H1 (cell line): ENCODE results near the gene ALDOC. TPM values are rescaled to one million over a fixed set of nuclear protein-coding genes. Genes with fewer than 3 reads are reported as not detected.

ENCODE experiments used
- CTCF ChIA-PET: fragments of 300-600 bp; sonication (Branson Sonifier 250); formaldehyde crosslinking; loops from one replicate; lab custom pipeline; 2021; ENCODE audit not compliant: partially characterized antibody; lab: Charles Lee
- POLR2A ChIA-PET: fragments of 300-600 bp; sonication (Branson Sonifier 250); formaldehyde crosslinking; loops from one replicate; lab custom pipeline; 2021; ENCODE audit warnings: inconsistent platforms; ENCODE audit not compliant: partially characterized antibody; lab: Charles Lee
- DNase-seq, 2 experiments: peaks; one replicate each; pipeline versions ENCODE4 v3.0.0 to v3.0.0-alpha.2; 2010 to 2022; ENCODE audit warnings: low spot score in 2 of 2, low read depth in 1 of 2, mixed read lengths in 1 of 2
- FAIRE-seq: peaks from 2 replicates; lab custom pipeline; 2011; peaks lifted over from hg19 to GRCh38; lab: Jason Lieb, UNC
- H2AFZ ChIP-seq: 2 replicates; pipeline ENCODE4 v1.8.1; 2012; ENCODE audit warnings: low read length, inconsistent platforms
- H2AK5ac ChIP-seq: 2 replicates; pipeline ENCODE4 v1.6.1; 2013; ENCODE audit warnings: low read depth, low read length
- H2BK120ac ChIP-seq: replicated peaks from 2 replicates; pipeline ENCODE3; 2013; ENCODE audit warnings: low read depth, low read length, inconsistent platforms
- H2BK12ac ChIP-seq: 2 replicates; pipeline ENCODE4 v1.6.1; 2013; ENCODE audit warnings: low read depth, low read length
- H2BK15ac ChIP-seq: 2 replicates; pipeline ENCODE4 v1.6.1; 2013; ENCODE audit warnings: low read length
- H2BK20ac ChIP-seq: 2 replicates; pipeline ENCODE4 v1.6.1; 2013; ENCODE audit warnings: low read length
- H2BK5ac ChIP-seq: 2 replicates; pipeline ENCODE4 v1.6.1; 2013; ENCODE audit warnings: low read depth, low read length
- H3K14ac ChIP-seq: 2 replicates; pipeline ENCODE4 v1.6.1; 2013; ENCODE audit warnings: inconsistent platforms; ENCODE audit not compliant: insufficient read length
- H3K18ac ChIP-seq: 2 replicates; pipeline ENCODE4 v1.6.1; 2013; ENCODE audit warnings: low read length; ENCODE audit errors: extremely low read depth
- H3K23ac ChIP-seq: 2 replicates; pipeline ENCODE4 v1.6.1; 2013; ENCODE audit warnings: inconsistent platforms; ENCODE audit not compliant: insufficient read length
- H3K23me2 ChIP-seq: 2 replicates; pipeline ENCODE4 v1.6.1; 2013; ENCODE audit warnings: low read depth, low read length
- H3K27ac ChIP-seq: 2 replicates; pipeline ENCODE4 v1.6.1; 2011; ENCODE audit warnings: low read depth, low read length, inconsistent platforms
- H3K27me3 ChIP-seq, 4 experiments: replicated peaks in 1 of 4; 1 replicate in 1 of 4; 2 replicates in 3 of 4; pipeline versions ENCODE4 v1.6.1 to v1.8.1; 2011 to 2013; ENCODE audit warnings: low read length in 3 of 4, mild to moderate bottlenecking in 3 of 4, inconsistent platforms in 2 of 4, mixed read lengths in 2 of 4, moderate library complexity in 1 of 4; ENCODE audit not compliant: control insufficient read depth in 3 of 4, insufficient read depth in 3 of 4; ENCODE audit errors: extremely low read depth in 1 of 4
- H3K36me3 ChIP-seq, 4 experiments: 2 replicates each; pipeline versions ENCODE4 v1.6.1 to v1.8.1; 2011 to 2013; ENCODE audit warnings: mild to moderate bottlenecking in 4 of 4, low read length in 3 of 4, moderate library complexity in 2 of 4, control low read depth in 1 of 4, inconsistent platforms in 1 of 4; ENCODE audit not compliant: insufficient read depth in 4 of 4, control insufficient read depth in 2 of 4
- H3K4ac ChIP-seq: replicated peaks from 2 replicates; pipeline ENCODE3; 2013; ENCODE audit warnings: low read length, low read depth, mixed read lengths, inconsistent platforms; ENCODE audit not compliant: insufficient read length
- H3K4me1 ChIP-seq, 4 experiments: replicated peaks in 1 of 4; 1 replicate in 1 of 4; 2 replicates in 3 of 4; pipeline versions ENCODE4 v1.6.1 to v1.8.1; 2011 to 2013; ENCODE audit warnings: low read length in 3 of 4, inconsistent platforms in 2 of 4, mixed read lengths in 1 of 4; ENCODE audit not compliant: insufficient read depth in 4 of 4, control insufficient read depth in 3 of 4
- H3K4me2 ChIP-seq, 2 experiments: 2 replicates each; pipeline versions ENCODE4 v1.6.1 to v1.8.1; 2011 to 2013; ENCODE audit warnings: low read depth in 2 of 2, low read length in 2 of 2, control low read depth in 1 of 2, inconsistent platforms in 1 of 2, mild to moderate bottlenecking in 1 of 2; ENCODE audit not compliant: insufficient read depth in 1 of 2
- H3K4me3 ChIP-seq, 4 experiments: fragments of 200-600, 300-600 bp in 1 of 4; sonication (generic), shearing (Covaris generic), sonication (Bioruptor Twin) in 1 of 4; 2 replicates each; pipeline versions ENCODE4 v1.5.1 to v1.8.1; 2011 to 2016; ENCODE audit warnings: low read length in 4 of 4, low read depth in 3 of 4, control low read depth in 2 of 4, inconsistent platforms in 2 of 4, mild to moderate bottlenecking in 2 of 4, mixed read lengths in 1 of 4, moderate library complexity in 1 of 4; ENCODE audit not compliant: insufficient read depth in 2 of 4; ENCODE audit errors: extremely low read depth in 1 of 4
- H3K56ac ChIP-seq: replicated peaks from 2 replicates; pipeline ENCODE3; 2013; ENCODE audit warnings: low read depth, mild to moderate bottlenecking, mixed read lengths, low read length, inconsistent platforms; ENCODE audit not compliant: insufficient read length
- H3K79me1 ChIP-seq: 2 replicates; pipeline ENCODE4 v1.6.1; 2013; ENCODE audit warnings: low read depth, low read length, control low read depth
- H3K79me2 ChIP-seq, 2 experiments: 2 replicates each; pipeline versions ENCODE4 v1.6.1 to v1.8.1; 2012 to 2013; ENCODE audit warnings: low read length in 2 of 2, mild to moderate bottlenecking in 2 of 2, inconsistent platforms in 1 of 2; ENCODE audit not compliant: insufficient read depth in 2 of 2, control insufficient read depth in 1 of 2
- H3K9ac ChIP-seq, 4 experiments: replicated peaks in 1 of 4; 1 replicate in 1 of 4; 2 replicates in 3 of 4; pipeline versions ENCODE4 v1.6.1 to v1.8.1; 2011 to 2013; ENCODE audit warnings: low read depth in 3 of 4, low read length in 3 of 4, control low read depth in 2 of 4, mild to moderate bottlenecking in 2 of 4, moderate library complexity in 2 of 4, inconsistent platforms in 1 of 4; ENCODE audit errors: extremely low read depth in 1 of 4
- H3K9me3 ChIP-seq, 2 experiments: 2 replicates each; pipeline versions ENCODE4 v1.6.1 to v1.8.1; 2012 to 2013; ENCODE audit warnings: mild to moderate bottlenecking in 2 of 2, moderate library complexity in 2 of 2, control low read depth in 1 of 2, inconsistent platforms in 1 of 2, low read depth in 1 of 2, low read length in 1 of 2, mixed read lengths in 1 of 2; ENCODE audit not compliant: insufficient read depth in 2 of 2
- H4K20me1 ChIP-seq, 2 experiments: replicated peaks in 1 of 2; 2 replicates each; pipeline versions ENCODE3 to v1.8.1; 2011 to 2013; ENCODE audit warnings: inconsistent platforms in 2 of 2, low read length in 2 of 2, mild to moderate bottlenecking in 1 of 2; ENCODE audit not compliant: insufficient read depth in 2 of 2, control insufficient read depth in 1 of 2
- H4K5ac ChIP-seq: 2 replicates; pipeline ENCODE4 v1.6.1; 2013; ENCODE audit warnings: low read length, low read depth, mixed read lengths, inconsistent platforms; ENCODE audit not compliant: insufficient read length
- H4K8ac ChIP-seq: 2 replicates; pipeline ENCODE4 v1.8.0; 2013; ENCODE audit warnings: mild to moderate bottlenecking, moderate library complexity, low read length, inconsistent platforms; ENCODE audit not compliant: insufficient read depth; ENCODE audit errors: extremely low read depth
- H4K91ac ChIP-seq: replicated peaks from 2 replicates; pipeline ENCODE3; 2013; ENCODE audit warnings: low read length, mixed read lengths, inconsistent platforms; ENCODE audit not compliant: insufficient read length
- CTBP2 ChIP-seq: IDR thresholded peaks from 2 replicates; pipeline ENCODE4 v1.7.0; 2011; ENCODE audit warnings: borderline replicate concordance, mild to moderate bottlenecking, moderate library complexity, mixed read lengths, low read length; ENCODE audit not compliant: insufficient read depth, insufficient read length
- JUN ChIP-seq: IDR thresholded peaks from 2 replicates; pipeline ENCODE4 v1.6.1; 2011; ENCODE audit warnings: low read depth, mild to moderate bottlenecking, improper control_type of control experiment, low read length
- RXRA ChIP-seq: IDR thresholded peaks from 2 replicates; pipeline ENCODE4 v1.6.1; 2011; ENCODE audit warnings: low read depth, mild to moderate bottlenecking, low read length, moderate library complexity; ENCODE audit not compliant: insufficient read depth
- SP1 ChIP-seq: IDR thresholded peaks from 2 replicates; pipeline ENCODE4 v1.6.1; 2011; ENCODE audit warnings: low read depth, low read length
- WGBS, 2 experiments: shearing (Covaris generic) in 1 of 2; methylation state at CpG; one replicate each; pipeline versions ENCODE4 v1.1.6 to v1.1.7; 2013 to 2015; ENCODE audit warnings: low lambda C conversion rate in 2 of 2, mixed read lengths in 2 of 2, inconsistent platforms in 1 of 2, low coverage in 1 of 2, missing lambda C conversion rate in 1 of 2; ENCODE audit not compliant: insufficient replicate concordance in 2 of 2, insufficient coverage in 1 of 2, insufficient read length in 1 of 2; ENCODE audit errors: extremely low coverage in 1 of 2, missing lambda C conversion rate in 1 of 2; 5-methylcytosine and 5-hydroxymethylcytosine counted together
- polyA plus RNA-seq, 7 experiments: library from polyadenylated mRNA; depleted of rRNA in 3 of 7; stranded (reverse) in 5 of 7; unstranded in 2 of 7; fragments of >200 nt in 5 of 7; fragments of 200-250 nt in 2 of 7; gene quantifications; 1 replicate in 5 of 7; 2 replicates in 1 of 7; 4 replicates in 1 of 7; pipeline versions ENCODE4 v1.2.1 to v1.2.3, GENCODE V29; 2011 to 2013; ENCODE audit warnings: missing spikeins in 2 of 7, mixed read lengths in 2 of 7
- total RNA-seq: library from RNA; stranded (reverse); fragmentation: NEBNext Ultra II Directional; extraction: Animal tissue kit (Norgen Biotek cat#: 25700); gene quantifications from 2 replicates; pipeline ENCODE4 v1.2.1, GENCODE V29; 2021
- TF ChIP-seq, protein P1 (sequence below): IDR thresholded peaks from 2 replicates; pipeline ENCODE4 v1.6.1; 2012; ENCODE audit warnings: inconsistent platforms

The ALDOC gene
- total and polyA plus RNA-seq, 2 of the 8 experiments (the other 6 are each of a cell fraction or from before 2014, with no cell fraction given): 51.6 to 103 TPM

DNA sequence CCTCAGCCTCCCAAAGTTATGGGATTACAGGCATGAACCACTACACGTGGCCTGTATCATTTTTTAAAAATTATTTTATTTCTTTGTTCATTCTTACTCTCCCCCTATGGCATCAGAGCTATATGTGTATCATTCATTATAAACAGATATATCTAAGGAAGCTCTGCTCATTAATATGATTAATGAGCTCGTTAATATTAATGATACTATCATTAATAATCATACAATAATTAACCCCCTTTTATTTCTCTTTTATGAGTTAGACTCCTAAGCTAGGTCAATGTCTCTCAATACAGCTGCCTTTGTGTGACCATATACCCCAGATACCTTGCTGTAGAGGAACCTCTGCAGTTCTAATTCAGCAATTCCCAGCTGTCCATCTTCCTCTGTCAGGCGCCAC lies 41.8 kb upstream of the ALDOC start:
- H3K18ac ChIP-seq: no peak overlapping the region
- H2BK5ac ChIP-seq: no peak overlapping the region
- no peak overlapping the region for H2AFZ ChIP-seq
- H3K27ac ChIP-seq: no peak overlapping the region
- 0 out of 2 replicates have a peak, but pooled peaks cover 2% of the 10 kb centered on the region for H3K79me1 ChIP-seq
- no peak overlapping the region for H2BK15ac ChIP-seq
- H3K14ac ChIP-seq: no peak overlapping the region
- H3K56ac ChIP-seq: no peak overlapping the region
- H3K23me2 ChIP-seq: no peaks in the 10 kb centered on the region
- no peak overlapping the region for H4K8ac ChIP-seq
- no peak for DNase-seq
- no peak overlapping the region for H2BK20ac ChIP-seq
- FAIRE-seq: no peak
- H3K4me2 ChIP-seq: no peak overlapping the region
- H3K4me1 ChIP-seq: no peaks in the 10 kb centered on the region
- peaks cover 2 to 8% of the 10 kb centered on the region in 2 experiments for H4K20me1 ChIP-seq
- H2BK12ac ChIP-seq: no peak overlapping the region
- no peak overlapping the region for H2AK5ac ChIP-seq
- H3K9ac ChIP-seq: no peak overlapping the region
- ChIA-PET POLR2A (interaction anchor here (0.6 to 14.8 kb wide), 5 partner anchors 13 to 74 kb away, joined by 3 to 163 read pairs (median 4); partner anchors contain the start of gene SPAG5), CTCF (interaction anchor here (0.9 to 2.1 kb wide), 8 partner anchors 8 to 261 kb away, joined by 3 to 11 read pairs (median 4); partner anchors contain the start of gene SPAG5)
- no peak overlapping the region for H4K5ac ChIP-seq
- no peak overlapping the region for H2BK120ac ChIP-seq
- no peaks in the 10 kb centered on the region for H3K27me3 ChIP-seq
- no peak overlapping the region for H3K4me3 ChIP-seq
- no peak overlapping the region for H3K23ac ChIP-seq
- H4K91ac ChIP-seq: no peak overlapping the region
- H3K79me2 ChIP-seq: no peaks in the 10 kb centered on the region
- H3K4ac ChIP-seq: no peak overlapping the region
- no peaks in the 10 kb centered on the region for H3K9me3 ChIP-seq
- WGBS, 2 experiments: 88% methylated on average over 3 of the region's 3 CpGs; no CpG with 5 or more reads in 1 of the 2 experiments
- peaks cover 63 to 93% (median 81%) of the 10 kb centered on the region in 4 experiments for H3K36me3 ChIP-seq
- TF ChIP-seq RXRA: no peak
- TF ChIP-seq, protein P1, sequence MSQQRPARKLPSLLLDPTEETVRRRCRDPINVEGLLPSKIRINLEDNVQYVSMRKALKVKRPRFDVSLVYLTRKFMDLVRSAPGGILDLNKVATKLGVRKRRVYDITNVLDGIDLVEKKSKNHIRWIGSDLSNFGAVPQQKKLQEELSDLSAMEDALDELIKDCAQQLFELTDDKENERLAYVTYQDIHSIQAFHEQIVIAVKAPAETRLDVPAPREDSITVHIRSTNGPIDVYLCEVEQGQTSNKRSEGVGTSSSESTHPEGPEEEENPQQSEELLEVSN: no peak
- no peak for TF ChIP-seq CTBP2
- no peak for TF ChIP-seq JUN
- TF ChIP-seq SP1: no peak
